Activated CD8-positive, alpha-beta T cell treated with anti-CD3 and anti-CD28 coated beads, Interleukin-2, amount 10 ng/mL, durations not matched to agents 7 days and 5 days (primary cell): Measurements from ENCODE around the gene ZC3H12A. TPM values are rescaled to one million over a fixed set of nuclear protein-coding genes. Genes with fewer than 3 reads are reported as not detected.

ENCODE experiments used
- ATAC-seq: fragments of 150-1000 bp; cut with Tn5 transposase; one replicate; pipeline ENCODE4 v1.10.0; 2021; ENCODE audit warnings: moderate library complexity
- CTCF ChIA-PET: fragments of 350-600 bp; sonication (Branson Sonifier 250); formaldehyde crosslinking; loops from one replicate; lab custom pipeline; 2021; ENCODE audit warnings: antibody characterized with exemption; lab: Charles Lee
- POLR2A ChIA-PET: fragments of 350-600 bp; sonication (Branson Sonifier 250); formaldehyde crosslinking; loops from one replicate; lab custom pipeline; 2021; ENCODE audit warnings: antibody characterized with exemption; lab: Charles Lee
- DNase-seq: peaks from one replicate; pipeline ENCODE4 v3.0.0-alpha.2; 2020
- H3K27ac Mint-ChIP-seq: one replicate; pipeline ENCODE4 v1.8.0; 2021; ENCODE audit warnings: mild to moderate bottlenecking, mixed read lengths
- H3K27me3 Mint-ChIP-seq: one replicate; pipeline ENCODE4 v1.8.0; 2021; ENCODE audit warnings: low read depth, mixed read lengths
- H3K36me3 Mint-ChIP-seq: one replicate; pipeline ENCODE4 v1.8.0; 2021; ENCODE audit warnings: low read depth, mixed read lengths
- H3K4me1 Mint-ChIP-seq: one replicate; pipeline ENCODE4 v1.8.0; 2021; ENCODE audit warnings: low read depth, mixed read lengths
- H3K4me3 Mint-ChIP-seq: one replicate; pipeline ENCODE4 v1.8.0; 2021; ENCODE audit warnings: mild to moderate bottlenecking, mixed read lengths
- H3K9me3 Mint-ChIP-seq: one replicate; pipeline ENCODE4 v1.8.0; 2022; ENCODE audit warnings: mixed read lengths; ENCODE audit not compliant: insufficient read depth
- total RNA-seq, 2 experiments: library from RNA; stranded (reverse); gene quantifications; one replicate each; pipeline ENCODE4 v1.2.3, GENCODE V29; 2021

The ZC3H12A gene
- total RNA-seq, 2 experiments from 2014 or later = 15.1 to 17.8 TPM

DNA sequence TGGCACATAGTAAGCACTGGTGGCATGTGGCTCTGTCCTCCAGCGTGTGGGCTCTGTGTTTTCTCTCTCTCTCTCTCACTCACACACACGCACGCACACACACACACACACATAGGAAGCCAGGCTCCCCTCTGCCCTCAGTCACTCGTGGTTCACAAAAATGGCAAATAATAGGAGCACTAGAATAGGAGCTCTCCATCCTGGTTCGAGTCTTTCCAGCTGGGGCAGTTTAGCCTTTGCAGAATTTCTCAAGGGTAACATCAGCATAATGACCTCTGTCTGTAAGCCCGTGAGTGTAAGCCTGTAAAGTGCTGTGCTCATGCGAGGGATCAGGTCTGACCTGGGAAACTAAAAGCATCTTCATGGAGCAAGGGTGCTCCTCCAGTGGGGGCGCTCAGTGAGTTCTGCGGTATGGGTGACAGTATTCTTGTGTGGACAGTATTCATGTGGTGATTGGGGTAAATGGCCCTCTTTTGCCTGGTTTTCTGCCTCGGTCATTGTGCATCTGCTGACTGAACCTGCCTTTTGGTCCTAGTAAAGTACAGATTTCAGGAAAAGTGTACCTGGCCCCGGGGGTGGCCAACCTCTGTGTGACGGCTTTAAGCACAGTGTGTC lies 842 bp upstream of the ZC3H12A start:
- ATAC-seq (peak; percentile 13), DNase-seq (peak; percentile 57)
- Mint-ChIP-seq H3K36me3 (peaks cover 34% of the 10 kb centered on the region), H3K27me3 (no peaks in the 10 kb centered on the region), H3K9me3 (no peaks in the 10 kb centered on the region), H3K4me1 (peaks cover 58% of the 10 kb centered on the region), H3K27ac (peak overlapping the region; percentile 85), H3K4me3 (peak overlapping the region; percentile 90)
- ChIA-PET CTCF (interaction anchor here (1.0 to 9.0 kb wide), 6 partner anchors 12 to 218 kb away, joined by 3 to 165 read pairs (median 7); partner anchors contain the start of gene CDCA8), POLR2A (interaction anchor here (0.5 to 4.8 kb wide), 9 partner anchors 9 to 217 kb away, joined by 3 to 49 read pairs (median 7); partner anchors contain the start of gene MEAF6)

GRCh38 chr1:37474697-37475379 lies 458 bp downstream of the ZC3H12A start:
- ChIA-PET CTCF (interaction anchor here (1.2 to 9.0 kb wide), 9 partner anchors 11 to 217 kb away, joined by 3 to 165 read pairs (median 5); partner anchors contain the start of genes CDCA8 and MEAF6), POLR2A (interaction anchor here (0.7 to 4.8 kb wide), 10 partner anchors 9 to 334 kb away, joined by 3 to 49 read pairs (median 8); partner anchors contain the start of genes MEAF6 and SNIP1)
- Mint-ChIP-seq H3K4me3 (peak overlapping the region; percentile 90), H3K36me3 (peaks cover 47% of the 10 kb centered on the region), H3K4me1 (peaks cover 61% of the 10 kb centered on the region), H3K27ac (peak overlapping the region; percentile 98), H3K9me3 (no peaks in the 10 kb centered on the region), H3K27me3 (no peaks in the 10 kb centered on the region)
- no peak for DNase-seq
- no peak for ATAC-seq

DNA sequence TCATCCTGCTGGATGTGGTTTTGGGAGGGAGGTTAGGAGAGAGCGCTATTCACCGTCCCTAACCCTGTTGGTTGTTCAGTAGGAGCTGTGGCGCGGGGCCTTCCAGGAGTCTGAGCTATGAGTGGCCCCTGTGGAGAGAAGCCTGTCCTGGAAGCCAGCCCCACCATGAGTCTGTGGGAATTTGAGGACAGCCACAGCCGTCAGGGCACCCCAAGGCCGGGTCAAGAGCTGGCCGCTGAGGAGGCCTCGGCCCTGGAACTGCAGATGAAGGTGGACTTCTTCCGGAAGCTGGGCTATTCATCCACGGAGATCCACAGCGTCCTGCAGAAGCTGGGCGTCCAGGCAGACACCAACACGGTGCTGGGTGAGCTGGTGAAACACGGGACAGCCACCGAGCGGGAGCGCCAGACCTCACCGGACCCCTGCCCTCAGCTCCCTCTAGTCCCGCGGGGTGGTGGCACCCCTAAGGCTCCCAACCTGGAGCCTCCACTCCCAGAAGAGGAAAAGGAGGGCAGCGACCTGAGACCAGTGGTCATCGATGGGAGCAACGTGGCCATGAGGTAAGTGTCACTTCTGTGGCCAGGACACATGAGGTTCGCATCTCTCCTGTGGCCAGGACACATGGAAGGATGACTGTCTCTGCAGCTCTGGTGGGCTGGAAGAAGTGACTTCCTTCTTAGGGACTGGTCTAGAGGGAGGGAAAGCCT lies 1.2 kb downstream of the ZC3H12A start:
- CTCF ChIA-PET = interaction anchor here (1.2 to 9.0 kb wide), 9 partner anchors 10 to 216 kb away, joined by 3 to 165 read pairs (median 5); partner anchors contain the start of genes CDCA8 and MEAF6
- POLR2A ChIA-PET = interaction anchor here (0.9 to 4.8 kb wide), 8 partner anchors 10 to 334 kb away, joined by 3 to 49 read pairs (median 11); partner anchors contain the start of genes MEAF6 and SNIP1
- H3K4me3 Mint-ChIP-seq = peak overlapping the region; percentile 90
- H3K36me3 Mint-ChIP-seq = peaks cover 47% of the 10 kb centered on the region
- DNase-seq = no peak
- H3K4me1 Mint-ChIP-seq = peaks cover 63% of the 10 kb centered on the region
- H3K27ac Mint-ChIP-seq = peak overlapping the region; percentile 98
- H3K9me3 Mint-ChIP-seq = no peaks in the 10 kb centered on the region
- no peaks in the 10 kb centered on the region for H3K27me3 Mint-ChIP-seq
- no peak for ATAC-seq

GRCh38 chr1:37476087-37476452 lies 1.7 kb downstream of the ZC3H12A start:
- H3K4me3 Mint-ChIP-seq = peak overlapping the region; percentile 90
- peaks cover 67% of the 10 kb centered on the region for H3K4me1 Mint-ChIP-seq
- no peaks in the 10 kb centered on the region for H3K9me3 Mint-ChIP-seq
- DNase-seq = no peak
- no peaks in the 10 kb centered on the region for H3K27me3 Mint-ChIP-seq
- ChIA-PET POLR2A (interaction anchor here (1.1 to 4.8 kb wide), 6 partner anchors 10 to 214 kb away, joined by 3 to 49 read pairs (median 14); partner anchors contain the start of genes MEAF6 and SNIP1), CTCF (interaction anchor here (1.3 to 9.0 kb wide), 6 partner anchors 10 to 206 kb away, joined by 3 to 165 read pairs (median 20); partner anchors contain the start of gene MEAF6)
- no peak for ATAC-seq
- peak overlapping the region; percentile 98 for H3K27ac Mint-ChIP-seq
- peaks cover 48% of the 10 kb centered on the region for H3K36me3 Mint-ChIP-seq

- CTCF ChIA-PET = interaction anchor here (1.3 to 9.0 kb wide), 6 partner anchors 9 to 205 kb away, joined by 3 to 165 read pairs (median 20); partner anchors contain the start of gene MEAF6
- Mint-ChIP-seq H3K4me1 (peaks cover 68% of the 10 kb centered on the region), H3K9me3 (no peaks in the 10 kb centered on the region), H3K4me3 (peak overlapping the region; percentile 90), H3K27me3 (no peaks in the 10 kb centered on the region), H3K36me3 (peaks cover 53% of the 10 kb centered on the region), H3K27ac (peak overlapping the region; percentile 98)
- DNase-seq = no peak
- ATAC-seq = no peak
- POLR2A ChIA-PET = interaction anchor here (0.7 to 4.8 kb wide), 9 partner anchors 10 to 214 kb away, joined by 3 to 49 read pairs (median 3); partner anchors contain the start of genes GNL2, MEAF6 and SNIP1
These were observed 2.2 kb downstream of the ZC3H12A start for GRCh38 chr1:37476460-37477197.

DNA sequence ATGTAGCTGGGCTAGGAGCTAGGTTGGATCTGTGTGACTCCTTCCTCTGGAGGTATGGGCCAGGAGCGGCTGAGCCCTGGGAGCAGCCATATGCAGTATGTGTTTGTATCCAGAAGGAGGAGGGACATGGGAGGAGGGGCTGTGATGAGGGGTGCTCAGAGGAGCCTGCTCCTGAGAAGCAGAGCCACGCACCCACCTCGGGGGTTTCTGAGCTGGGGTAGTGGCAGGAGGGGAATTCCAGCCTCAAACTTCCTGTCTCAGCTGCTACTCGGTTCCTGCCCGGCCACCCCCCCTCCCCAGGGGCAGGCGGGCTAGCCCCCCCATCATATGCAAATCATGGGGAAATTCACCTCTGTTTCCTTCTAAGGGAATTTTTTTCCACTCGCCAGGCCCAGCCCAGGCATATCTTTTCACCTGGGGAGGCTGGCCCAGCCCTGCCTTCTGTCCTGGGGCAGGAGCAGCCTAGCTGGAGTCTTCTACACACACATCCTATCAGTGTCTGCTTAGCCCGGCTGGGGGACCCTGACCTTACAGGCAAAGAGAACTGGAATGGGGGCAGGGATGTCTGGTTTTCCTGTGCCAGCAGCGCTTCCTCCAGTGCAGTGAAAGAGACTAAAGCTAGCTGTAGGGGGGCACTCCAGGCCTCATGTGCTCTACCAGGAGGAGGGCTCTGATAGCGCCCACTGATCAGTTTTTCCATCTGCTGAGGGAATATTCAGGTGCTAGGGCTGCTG lies 3.0 kb downstream of the ZC3H12A start:
- ATAC-seq = peak; percentile 12
- POLR2A ChIA-PET = interaction anchor here (0.7 to 4.8 kb wide), 9 partner anchors 9 to 213 kb away, joined by 3 to 49 read pairs (median 3); partner anchors contain the start of genes GNL2, MEAF6 and SNIP1
- CTCF ChIA-PET = interaction anchor here (1.3 to 9.0 kb wide), 8 partner anchors 8 to 204 kb away, joined by 3 to 165 read pairs (median 6); partner anchors contain the start of gene MEAF6
- peaks cover 64% of the 10 kb centered on the region for H3K4me1 Mint-ChIP-seq
- no peaks in the 10 kb centered on the region for H3K27me3 Mint-ChIP-seq
- peaks cover 60% of the 10 kb centered on the region for H3K36me3 Mint-ChIP-seq
- peak overlapping the region; percentile 90 for H3K4me3 Mint-ChIP-seq
- peak; percentile 71 for DNase-seq
- no peaks in the 10 kb centered on the region for H3K9me3 Mint-ChIP-seq
- peak overlapping the region; percentile 98 for H3K27ac Mint-ChIP-seq

- H3K27ac Mint-ChIP-seq = peak overlapping the region; percentile 98
- no peaks in the 10 kb centered on the region for H3K9me3 Mint-ChIP-seq
- CTCF ChIA-PET = interaction anchor here (1.2 to 9.0 kb wide), 8 partner anchors 8 to 204 kb away, joined by 4 to 165 read pairs (median 6); partner anchors contain the start of gene MEAF6
- peaks cover 64% of the 10 kb centered on the region for H3K36me3 Mint-ChIP-seq
- ATAC-seq (no peak), DNase-seq (peak; percentile 38)
- POLR2A ChIA-PET = interaction anchor here (1.0 to 3.4 kb wide), 8 partner anchors 10 to 215 kb away, joined by 3 to 18 read pairs (median 6); partner anchors contain the start of genes CDCA8 and MEAF6
- H3K27me3 Mint-ChIP-seq = no peaks in the 10 kb centered on the region
- H3K4me1 Mint-ChIP-seq = peaks cover 61% of the 10 kb centered on the region
- H3K4me3 Mint-ChIP-seq = peak overlapping the region; percentile 90
These were observed 3.6 kb downstream of the ZC3H12A start for GRCh38 chr1:37477946-37478345.

GRCh38 chr1:37478451-37478881 lies 4.1 kb downstream of the ZC3H12A start:
- ChIA-PET POLR2A (interaction anchor here (0.7 to 3.4 kb wide), 11 partner anchors 9 to 214 kb away, joined by 3 to 18 read pairs (median 4); partner anchors contain the start of genes CDCA8 and MEAF6), CTCF (interaction anchor here (1.2 to 9.0 kb wide), 11 partner anchors 7 to 384 kb away, joined by 3 to 165 read pairs (median 5); partner anchors contain the start of gene MEAF6)
- H3K9me3 Mint-ChIP-seq = no peaks in the 10 kb centered on the region
- H3K27ac Mint-ChIP-seq = peak overlapping the region; percentile 98
- peaks cover 56% of the 10 kb centered on the region for H3K4me1 Mint-ChIP-seq
- DNase-seq = peak; percentile 49
- H3K36me3 Mint-ChIP-seq = peaks cover 65% of the 10 kb centered on the region
- peak overlapping the region; percentile 90 for H3K4me3 Mint-ChIP-seq
- ATAC-seq = no peak
- no peaks in the 10 kb centered on the region for H3K27me3 Mint-ChIP-seq

DNA sequence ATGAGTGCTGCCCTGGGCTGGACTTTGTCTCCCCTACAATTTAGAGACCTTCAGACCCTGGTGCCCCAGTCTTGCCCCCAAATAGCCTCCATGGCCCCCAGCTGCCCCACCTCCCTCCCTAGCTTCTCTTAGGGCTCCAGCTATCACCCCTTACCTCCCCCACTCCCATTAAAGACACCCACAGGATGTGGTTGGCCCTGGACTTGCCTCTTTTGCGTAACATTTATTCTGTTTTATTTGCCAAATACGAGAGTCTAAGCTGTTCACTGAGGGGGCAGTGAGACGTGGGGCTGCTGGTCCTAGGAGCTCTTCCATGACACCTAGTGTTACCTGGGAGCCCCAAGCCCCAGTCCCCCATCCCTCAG lies 4.5 kb downstream of the ZC3H12A start:
- Mint-ChIP-seq H3K4me3 (peak overlapping the region; percentile 90), H3K9me3 (no peaks in the 10 kb centered on the region), H3K36me3 (peaks cover 69% of the 10 kb centered on the region), H3K27me3 (no peaks in the 10 kb centered on the region), H3K27ac (peak overlapping the region; percentile 98), H3K4me1 (peaks cover 52% of the 10 kb centered on the region)
- CTCF ChIA-PET = interaction anchor here (1.2 to 9.0 kb wide), 10 partner anchors 7 to 383 kb away, joined by 3 to 165 read pairs (median 4); partner anchors contain the start of gene MEAF6
- POLR2A ChIA-PET = interaction anchor here (0.7 to 3.4 kb wide), 12 partner anchors 9 to 533 kb away, joined by 3 to 18 read pairs (median 4); partner anchors contain the start of genes CDCA8 and MEAF6
- ATAC-seq (no peak), DNase-seq (peak; percentile 59)
